Stimulated activated naive CD8-positive, alpha-beta T cell treated with anti-CD3 and anti-CD28 coated beads, Interleukin-15, Interleukin-2, amounts not matched to agents 100 ng/mL and 50 ng/mL, for 24 hours (primary cell): ENCODE data around the gene NPIPA8.
"Not testable (repeated sequence)": the region's sequence is repeated elsewhere in the genome, so short reads cannot be mapped to it uniquely, and the experiment has no call there.

Experiments used
- H3K27ac Mint-ChIP-seq: one replicate; pipeline ENCODE4 v1.8.0; 2021; ENCODE audit warnings: mild to moderate bottlenecking, mixed read lengths
- H3K27me3 Mint-ChIP-seq: one replicate; pipeline ENCODE4 v1.8.0; 2021; ENCODE audit warnings: mixed read lengths
- H3K36me3 Mint-ChIP-seq: one replicate; pipeline ENCODE4 v1.8.0; 2021; ENCODE audit warnings: low read depth, mixed read lengths
- H3K4me1 Mint-ChIP-seq: one replicate; pipeline ENCODE4 v1.8.0; 2021; ENCODE audit warnings: low read depth, mixed read lengths
- H3K4me3 Mint-ChIP-seq: one replicate; pipeline ENCODE4 v1.8.0; 2021; ENCODE audit warnings: mild to moderate bottlenecking, mixed read lengths
- H3K9me3 Mint-ChIP-seq: one replicate; pipeline ENCODE4 v1.8.0; 2021; ENCODE audit warnings: mixed read lengths

The NPIPA8 gene

DNA sequence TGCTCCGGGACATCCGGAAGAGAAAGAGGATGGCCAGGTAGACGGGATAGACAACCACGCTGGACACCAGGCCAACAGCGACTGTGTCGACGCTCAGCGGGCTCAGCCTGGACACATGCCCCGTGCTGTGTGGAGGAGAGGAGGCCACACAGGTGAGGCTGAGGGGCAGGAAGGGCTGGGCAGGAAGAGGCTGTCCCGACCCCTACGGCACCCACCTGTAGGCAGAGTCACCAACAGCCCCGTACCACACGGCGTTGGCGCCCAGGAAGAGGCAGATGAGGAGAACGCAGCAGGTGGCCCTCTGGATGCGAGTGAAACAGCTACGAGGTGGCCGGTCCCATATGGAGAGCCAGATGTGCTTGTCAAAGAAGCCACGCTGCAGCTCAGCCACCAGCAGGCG, at the start of gene NPIPA8:
Gene NPIPA8, minus strand, starts transcription at position 101 of the 400 bp plus-strand sequence. CDS start 4,074 bp downstream, outside the sequence.
- not testable (repeated sequence) for H3K9me3 Mint-ChIP-seq, H3K4me1 Mint-ChIP-seq, H3K4me3 Mint-ChIP-seq, H3K27me3 Mint-ChIP-seq, H3K36me3 Mint-ChIP-seq, H3K27ac Mint-ChIP-seq

DNA sequence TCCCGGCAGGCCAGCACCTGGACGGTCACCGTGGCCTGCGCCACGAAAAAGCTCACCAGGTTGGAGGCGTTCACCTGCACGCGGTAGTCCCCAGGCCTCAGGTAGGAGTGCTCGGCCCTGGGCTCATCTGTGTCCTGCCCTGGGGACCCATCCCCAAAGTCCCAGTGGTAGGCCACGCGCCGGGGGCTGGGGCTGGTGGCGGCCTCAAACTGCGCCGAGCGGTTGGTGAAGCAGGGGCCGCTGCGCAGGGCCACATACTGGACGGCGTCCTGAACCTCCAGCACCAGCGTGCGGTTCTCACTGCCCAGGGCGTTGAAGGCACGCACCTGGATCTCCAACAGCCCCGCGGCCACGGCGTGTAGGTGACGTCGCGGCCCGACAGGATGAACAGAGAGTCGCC, 48.7 kb upstream of the NPIPA8 start:
- H3K9me3 Mint-ChIP-seq, H3K4me3 Mint-ChIP-seq, H3K27me3 Mint-ChIP-seq, H3K36me3 Mint-ChIP-seq, H3K4me1 Mint-ChIP-seq, H3K27ac Mint-ChIP-seq: not testable (repeated sequence)

GRCh38 chr16:18384869-18385268, 48.3 kb upstream of the NPIPA8 start:
- H3K27ac Mint-ChIP-seq, H3K9me3 Mint-ChIP-seq, H3K4me3 Mint-ChIP-seq, H3K36me3 Mint-ChIP-seq, H3K27me3 Mint-ChIP-seq, H3K4me1 Mint-ChIP-seq: not testable (repeated sequence)

GRCh38 chr16:18384098-18384636, 47.6 kb upstream of the NPIPA8 start:
- not testable (repeated sequence) for H3K9me3 Mint-ChIP-seq

GRCh38 chr16:18382696-18383095, 46.2 kb upstream of the NPIPA8 start:
- H3K4me3 Mint-ChIP-seq, H3K27ac Mint-ChIP-seq, H3K4me1 Mint-ChIP-seq, H3K27me3 Mint-ChIP-seq, H3K36me3 Mint-ChIP-seq, H3K9me3 Mint-ChIP-seq: not testable (repeated sequence)

More at GRCh38 chr16:18384098-18384636, 47.6 kb upstream of the NPIPA8 start:
- not testable (repeated sequence) for H3K27me3 Mint-ChIP-seq, H3K4me3 Mint-ChIP-seq, H3K36me3 Mint-ChIP-seq, H3K27ac Mint-ChIP-seq, H3K4me1 Mint-ChIP-seq

DNA sequence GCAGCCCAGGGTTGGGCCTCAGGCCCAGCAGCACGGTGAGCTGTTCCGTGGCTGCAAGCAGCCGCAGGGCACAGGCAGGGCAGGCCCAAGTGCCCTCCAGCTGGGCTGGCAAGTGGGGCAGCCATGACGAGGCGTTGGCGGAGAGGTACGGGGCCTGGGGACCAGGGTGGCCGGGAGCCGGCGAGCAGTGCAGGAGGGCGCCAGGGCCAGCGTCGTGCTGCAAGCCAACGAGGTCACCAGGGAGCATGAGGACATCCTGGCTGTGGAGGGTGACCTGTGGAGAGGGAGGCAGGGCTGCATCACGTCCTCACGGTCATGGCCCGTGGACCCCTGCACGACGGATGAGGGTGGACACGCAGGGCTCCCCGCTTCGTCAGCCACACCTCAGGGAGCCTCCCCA, 11.2 kb upstream of the NPIPA8 start:
- not testable (repeated sequence) for H3K9me3 Mint-ChIP-seq, H3K36me3 Mint-ChIP-seq, H3K27me3 Mint-ChIP-seq, H3K4me3 Mint-ChIP-seq, H3K27ac Mint-ChIP-seq, H3K4me1 Mint-ChIP-seq

DNA sequence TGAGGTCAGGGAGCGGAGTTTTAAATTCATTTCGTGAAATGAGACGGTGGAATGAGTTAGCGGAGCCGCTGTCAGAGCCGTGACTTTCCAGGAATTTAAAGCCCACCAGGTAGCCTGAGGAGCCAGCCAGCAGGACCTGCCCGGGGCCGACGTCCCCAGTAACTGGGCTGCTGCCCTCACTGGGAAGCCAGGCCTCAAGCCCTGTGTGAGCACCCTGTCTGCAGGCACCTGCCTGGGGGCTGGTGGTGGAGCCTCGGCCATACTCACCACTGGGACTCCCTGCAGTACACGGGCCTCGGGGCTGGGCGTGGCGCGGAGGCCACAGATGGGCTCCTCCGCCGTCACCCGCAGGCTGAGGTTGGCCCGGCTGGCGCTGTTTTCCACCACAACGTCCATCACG, 10.5 kb upstream of the NPIPA8 start:
- H3K27me3 Mint-ChIP-seq, H3K36me3 Mint-ChIP-seq, H3K27ac Mint-ChIP-seq, H3K9me3 Mint-ChIP-seq, H3K4me1 Mint-ChIP-seq, H3K4me3 Mint-ChIP-seq: not testable (repeated sequence)

- not testable (repeated sequence) for H3K4me3 Mint-ChIP-seq, H3K27me3 Mint-ChIP-seq, H3K36me3 Mint-ChIP-seq, H3K4me1 Mint-ChIP-seq, H3K27ac Mint-ChIP-seq, H3K9me3 Mint-ChIP-seq
These were observed 8.1 kb upstream of the NPIPA8 start for GRCh38 chr16:18344634-18345033.

GRCh38 chr16:18341986-18342385, 5.5 kb upstream of the NPIPA8 start:
- not testable (repeated sequence) for H3K9me3 Mint-ChIP-seq, H3K4me3 Mint-ChIP-seq, H3K36me3 Mint-ChIP-seq, H3K27me3 Mint-ChIP-seq, H3K27ac Mint-ChIP-seq, H3K4me1 Mint-ChIP-seq

DNA sequence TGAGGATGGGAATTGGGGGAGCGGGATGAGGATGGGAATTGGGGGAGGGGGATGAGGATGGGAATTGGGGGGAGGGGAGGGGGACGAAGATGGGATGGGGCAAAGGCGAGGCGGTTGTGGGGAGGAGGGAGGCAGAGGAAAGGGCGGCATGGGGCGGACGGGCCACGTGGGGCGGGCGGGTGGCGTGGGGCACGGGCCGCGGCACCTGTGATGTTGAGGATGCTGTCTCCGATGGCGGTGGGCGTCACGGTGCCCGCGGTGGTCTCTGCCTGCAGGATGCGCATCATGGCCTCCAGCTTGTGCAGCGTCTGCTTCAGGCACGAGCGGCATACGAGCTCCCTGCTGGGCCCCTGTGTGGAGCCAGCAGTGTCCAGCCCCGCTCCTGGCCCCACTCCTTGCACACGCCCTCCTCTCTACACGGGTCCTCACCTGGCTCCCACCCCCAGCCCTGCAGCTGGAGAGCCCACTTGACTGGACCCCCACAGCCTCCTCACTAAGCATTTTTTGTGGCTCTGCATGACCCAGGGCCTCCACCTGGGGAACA, 5.0 kb upstream of the NPIPA8 start:
- not testable (repeated sequence) for H3K36me3 Mint-ChIP-seq, H3K27me3 Mint-ChIP-seq, H3K4me3 Mint-ChIP-seq, H3K27ac Mint-ChIP-seq, H3K4me1 Mint-ChIP-seq, H3K9me3 Mint-ChIP-seq

- H3K9me3 Mint-ChIP-seq, H3K4me1 Mint-ChIP-seq, H3K27ac Mint-ChIP-seq, H3K36me3 Mint-ChIP-seq, H3K27me3 Mint-ChIP-seq, H3K4me3 Mint-ChIP-seq: not testable (repeated sequence)
These were observed 2.7 kb upstream of the NPIPA8 start for GRCh38 chr16:18339210-18339609.

DNA sequence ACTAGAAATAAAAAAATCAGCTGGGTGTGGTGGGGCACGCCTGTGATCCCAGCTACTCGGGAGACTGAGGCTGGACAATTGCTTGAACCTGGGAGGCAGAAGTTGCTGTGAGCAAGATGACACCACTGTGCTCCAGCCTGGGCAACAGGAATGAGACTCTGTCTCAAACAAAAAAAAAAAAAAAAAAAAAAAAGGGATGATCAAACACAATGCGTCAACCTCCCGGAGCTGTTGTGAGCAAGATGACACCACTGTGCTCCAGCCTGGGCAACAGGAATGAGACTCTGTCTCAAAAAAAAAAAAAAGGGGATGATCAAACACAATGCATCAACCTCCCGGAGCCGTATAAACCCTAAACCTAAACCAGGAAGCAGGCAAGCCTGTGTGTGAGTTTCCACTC, 24.7 kb downstream of the NPIPA8 start:
- H3K9me3 Mint-ChIP-seq, H3K4me3 Mint-ChIP-seq, H3K27ac Mint-ChIP-seq, H3K36me3 Mint-ChIP-seq, H3K4me1 Mint-ChIP-seq, H3K27me3 Mint-ChIP-seq: not testable (repeated sequence)

DNA sequence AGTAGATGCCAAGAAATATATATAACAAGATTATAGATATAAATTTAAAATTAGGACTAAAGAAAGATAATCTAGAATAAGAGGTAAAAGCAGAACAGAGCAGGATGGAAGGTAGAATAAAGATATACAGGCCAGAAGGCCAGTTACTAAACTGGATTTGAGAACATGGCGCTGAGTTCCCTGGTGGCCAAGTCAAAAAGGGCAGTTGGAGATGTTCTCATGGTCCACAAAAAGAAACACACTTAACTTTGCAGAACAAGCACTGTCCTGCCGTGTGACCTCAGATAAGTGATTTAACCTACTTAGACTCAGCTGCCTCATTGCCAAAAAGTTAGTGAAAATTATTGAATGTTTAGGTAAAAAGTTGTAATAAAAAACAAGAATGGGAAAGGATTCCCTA, 27.4 kb downstream of the NPIPA8 start:
- not testable (repeated sequence) for H3K27ac Mint-ChIP-seq, H3K4me1 Mint-ChIP-seq, H3K9me3 Mint-ChIP-seq, H3K27me3 Mint-ChIP-seq, H3K4me3 Mint-ChIP-seq, H3K36me3 Mint-ChIP-seq

DNA sequence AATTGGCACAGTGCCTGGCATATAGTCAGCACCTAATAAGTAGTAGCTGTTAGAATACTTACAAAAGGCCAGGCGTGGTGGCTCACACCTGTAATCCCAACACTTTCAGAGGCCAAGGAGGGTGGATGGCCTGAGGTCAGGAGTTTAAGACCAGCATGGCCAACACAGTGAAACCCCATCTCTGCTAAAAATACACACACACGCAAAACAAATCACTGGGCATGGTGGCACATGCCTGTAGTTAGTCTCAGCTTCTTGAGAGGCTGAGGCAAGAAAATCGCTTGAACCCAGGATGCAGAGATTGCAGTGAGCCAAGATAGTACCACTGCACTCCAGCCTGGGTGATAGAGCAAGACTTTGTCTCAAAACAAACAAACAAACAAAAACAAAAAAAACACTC, 29.3 kb downstream of the NPIPA8 start:
- not testable (repeated sequence) for H3K4me3 Mint-ChIP-seq, H3K27me3 Mint-ChIP-seq, H3K36me3 Mint-ChIP-seq, H3K4me1 Mint-ChIP-seq, H3K27ac Mint-ChIP-seq, H3K9me3 Mint-ChIP-seq

DNA sequence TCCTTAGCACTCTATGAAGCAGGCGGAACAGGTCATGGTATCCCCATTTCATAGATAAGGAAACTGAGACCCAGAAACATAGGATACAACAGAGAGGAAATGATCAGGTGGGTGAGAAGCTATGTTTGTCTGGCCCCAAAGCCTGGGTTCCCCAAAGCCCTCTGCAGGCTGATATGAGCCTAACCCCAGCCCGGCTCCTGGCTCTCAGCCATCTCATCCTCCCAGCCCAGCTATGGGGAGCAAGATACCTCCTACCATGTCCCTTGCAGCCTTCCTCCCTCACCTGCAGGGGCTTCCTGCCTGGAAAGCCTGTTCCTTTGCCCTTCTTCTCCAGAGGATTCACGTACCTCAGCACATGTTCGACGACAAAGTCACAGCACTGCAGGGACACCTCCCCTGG, 30.5 kb downstream of the NPIPA8 start:
- H3K4me3 Mint-ChIP-seq, H3K36me3 Mint-ChIP-seq, H3K4me1 Mint-ChIP-seq, H3K9me3 Mint-ChIP-seq, H3K27me3 Mint-ChIP-seq, H3K27ac Mint-ChIP-seq: not testable (repeated sequence)

DNA sequence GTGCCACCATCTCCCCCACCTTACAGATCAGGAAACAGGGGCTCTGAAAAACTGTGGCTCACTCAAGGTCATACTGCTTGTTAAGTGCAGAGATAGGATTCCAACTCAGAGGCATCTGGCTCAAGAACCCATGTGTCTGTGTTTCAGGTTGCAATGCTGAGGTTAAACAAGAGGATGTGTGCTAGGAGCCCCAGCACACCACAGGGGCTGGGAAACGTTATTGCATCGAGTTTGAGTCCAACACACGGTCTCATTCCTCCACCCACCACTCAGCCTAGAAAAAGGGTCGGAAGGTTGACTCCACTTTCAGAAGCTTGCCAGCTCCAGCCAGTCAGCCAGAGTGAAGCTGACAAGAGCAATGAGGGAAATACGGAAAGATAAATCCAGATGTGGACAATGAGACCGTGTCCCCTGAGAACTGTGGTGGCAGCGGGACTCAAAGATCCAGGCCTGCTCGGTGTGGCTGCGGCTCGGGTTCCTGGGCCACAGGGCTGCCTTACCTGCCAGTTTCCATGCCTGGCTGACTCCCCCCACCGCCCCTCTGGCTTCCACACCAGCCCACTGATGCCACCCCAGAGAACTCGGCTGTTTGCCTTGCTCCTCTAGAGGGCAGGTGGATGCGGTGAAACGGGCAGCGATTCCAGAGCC, 33.4 kb downstream of the NPIPA8 start:
- H3K27me3 Mint-ChIP-seq, H3K4me1 Mint-ChIP-seq, H3K27ac Mint-ChIP-seq, H3K36me3 Mint-ChIP-seq, H3K4me3 Mint-ChIP-seq, H3K9me3 Mint-ChIP-seq: not testable (repeated sequence)
